ENCODE measurements around the gene PSMD11.
A peak's percentile ranks its signal among the peaks of the same experiment; 100 is the strongest.

PSMD11 gene

GRCh38 chr17:32493976-32494513 is 49.7 kb downstream of the PSMD11 start:
- no peak overlapping the region for H3K9ac ChIP-seq (ENCODE audit: low read length)
- no peaks in the 10 kb centered on the region for H3K9me3 ChIP-seq (ENCODE audit: low read length)
- H3K4me2 ChIP-seq (ENCODE audit: low read length): peak overlapping the region; percentile 41; the same call in 1 of the 2 replicates
- no peaks in the 10 kb centered on the region for H3K79me2 ChIP-seq (ENCODE audit: insufficient read depth, low read length)
- no peak overlapping the region for H2AFZ ChIP-seq (ENCODE audit: low read length)
- no peak overlapping the region for H3K27ac ChIP-seq (ENCODE audit: low read depth, low read length, poor library complexity, severe bottlenecking)
- H3K4me3 ChIP-seq (ENCODE audit: low read depth, low read length, poor library complexity, severe bottlenecking): peak overlapping the region; percentile 26
- peaks cover 18% of the 10 kb centered on the region for H3K27me3 ChIP-seq (ENCODE audit: insufficient read depth, low read length)
- no peaks in the 10 kb centered on the region for H3K9me2 ChIP-seq (ENCODE audit: low read depth, low read length)
- H4K20me1 ChIP-seq (ENCODE audit: insufficient read depth, low read length): no peaks in the 10 kb centered on the region
- H3K36me3 ChIP-seq (ENCODE audit: insufficient read depth, low read length): no peaks in the 10 kb centered on the region
- peaks cover 4% of the 10 kb centered on the region for H3K4me1 ChIP-seq (ENCODE audit: insufficient read depth, low read length, severe bottlenecking)
- H3F3A ChIP-seq (ENCODE audit: insufficient read depth, low read length): no peaks in the 10 kb centered on the region
- TF ChIP-seq EZH2 (IDR thresholded peaks at IDR 0.05; ENCODE audit: borderline replicate concordance, low read length): no peak
- TF ChIP-seq, protein P1, sequence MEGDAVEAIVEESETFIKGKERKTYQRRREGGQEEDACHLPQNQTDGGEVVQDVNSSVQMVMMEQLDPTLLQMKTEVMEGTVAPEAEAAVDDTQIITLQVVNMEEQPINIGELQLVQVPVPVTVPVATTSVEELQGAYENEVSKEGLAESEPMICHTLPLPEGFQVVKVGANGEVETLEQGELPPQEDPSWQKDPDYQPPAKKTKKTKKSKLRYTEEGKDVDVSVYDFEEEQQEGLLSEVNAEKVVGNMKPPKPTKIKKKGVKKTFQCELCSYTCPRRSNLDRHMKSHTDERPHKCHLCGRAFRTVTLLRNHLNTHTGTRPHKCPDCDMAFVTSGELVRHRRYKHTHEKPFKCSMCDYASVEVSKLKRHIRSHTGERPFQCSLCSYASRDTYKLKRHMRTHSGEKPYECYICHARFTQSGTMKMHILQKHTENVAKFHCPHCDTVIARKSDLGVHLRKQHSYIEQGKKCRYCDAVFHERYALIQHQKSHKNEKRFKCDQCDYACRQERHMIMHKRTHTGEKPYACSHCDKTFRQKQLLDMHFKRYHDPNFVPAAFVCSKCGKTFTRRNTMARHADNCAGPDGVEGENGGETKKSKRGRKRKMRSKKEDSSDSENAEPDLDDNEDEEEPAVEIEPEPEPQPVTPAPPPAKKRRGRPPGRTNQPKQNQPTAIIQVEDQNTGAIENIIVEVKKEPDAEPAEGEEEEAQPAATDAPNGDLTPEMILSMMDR (IDR thresholded peaks at IDR 0.05; ENCODE audit: low read length): no peak

GRCh38 chr17:32494621-32495358 is 50.5 kb downstream of the PSMD11 start:
- no peaks in the 10 kb centered on the region for H3F3A ChIP-seq (ENCODE audit: insufficient read depth, low read length)
- no peaks in the 10 kb centered on the region for H3K79me2 ChIP-seq (ENCODE audit: insufficient read depth, low read length)
- H3K27ac ChIP-seq (ENCODE audit: low read depth, low read length, poor library complexity, severe bottlenecking): no peak overlapping the region
- no peaks in the 10 kb centered on the region for H3K9me2 ChIP-seq (ENCODE audit: low read depth, low read length)
- H3K9ac ChIP-seq (ENCODE audit: low read length): no peak overlapping the region
- H3K4me2 ChIP-seq (ENCODE audit: low read length): peak overlapping the region; percentile 41
- no peak for TF ChIP-seq EZH2 (IDR thresholded peaks at IDR 0.05; ENCODE audit: borderline replicate concordance, low read length)
- TF ChIP-seq, protein P1 (IDR thresholded peaks at IDR 0.05; ENCODE audit: low read length): no peak
- peaks cover 18% of the 10 kb centered on the region; the same call in 1 of the 2 replicates for H3K27me3 ChIP-seq (ENCODE audit: insufficient read depth, low read length)
- H2AFZ ChIP-seq (ENCODE audit: low read length): no peak overlapping the region
- peak overlapping the region; percentile 26 for H3K4me3 ChIP-seq (ENCODE audit: low read depth, low read length, poor library complexity, severe bottlenecking)
- peaks cover 4% of the 10 kb centered on the region for H3K4me1 ChIP-seq (ENCODE audit: insufficient read depth, low read length, severe bottlenecking)
- H4K20me1 ChIP-seq (ENCODE audit: insufficient read depth, low read length): no peaks in the 10 kb centered on the region
- H3K9me3 ChIP-seq (ENCODE audit: low read length): no peaks in the 10 kb centered on the region
- H3K36me3 ChIP-seq (ENCODE audit: insufficient read depth, low read length): no peaks in the 10 kb centered on the region

- no peak overlapping the region for H3K9ac ChIP-seq (ENCODE audit: low read length)
- no peaks in the 10 kb centered on the region for H3K36me3 ChIP-seq (ENCODE audit: insufficient read depth, low read length)
- peaks cover 12% of the 10 kb centered on the region; the same call in 1 of the 2 replicates for H3K27me3 ChIP-seq (ENCODE audit: insufficient read depth, low read length)
- H3K9me3 ChIP-seq (ENCODE audit: low read length): no peaks in the 10 kb centered on the region
- no peaks in the 10 kb centered on the region for H3F3A ChIP-seq (ENCODE audit: insufficient read depth, low read length)
- no peak overlapping the region for H3K4me3 ChIP-seq (ENCODE audit: low read depth, low read length, poor library complexity, severe bottlenecking)
- no peaks in the 10 kb centered on the region for H3K9me2 ChIP-seq (ENCODE audit: low read depth, low read length)
- peaks cover 4% of the 10 kb centered on the region for H3K4me1 ChIP-seq (ENCODE audit: insufficient read depth, low read length, severe bottlenecking)
- H2AFZ ChIP-seq (ENCODE audit: low read length): no peak overlapping the region
- H3K79me2 ChIP-seq (ENCODE audit: insufficient read depth, low read length): no peaks in the 10 kb centered on the region
- TF ChIP-seq, protein P1 (IDR thresholded peaks at IDR 0.05; ENCODE audit: low read length): no peak
- TF ChIP-seq EZH2 (IDR thresholded peaks at IDR 0.05; ENCODE audit: borderline replicate concordance, low read length): no peak
- no peak overlapping the region for H3K27ac ChIP-seq (ENCODE audit: low read depth, low read length, poor library complexity, severe bottlenecking)
- H3K4me2 ChIP-seq (ENCODE audit: low read length): no peak overlapping the region; the same call in 1 of the 2 replicates
- H4K20me1 ChIP-seq (ENCODE audit: insufficient read depth, low read length): no peaks in the 10 kb centered on the region
These were observed 51.3 kb downstream of the PSMD11 start for GRCh38 chr17:32495359-32496231.

Data from OCI-LY1 (cell line).